SU-DHL-6 (cell line): ENCODE data around the gene KCNIP3.

Experiments used
- EZH2phosphoT487 ChIP-seq: fragments of 200-600 bp; sonication (generic), shearing (Covaris generic); conservative IDR thresholded peaks from 2 replicates; pipeline ENCODE4 v1.6.1; 2018; ENCODE audit warnings: mild to moderate bottlenecking, antibody characterized with exemption, low read length, moderate library complexity, mixed read lengths
- TF ChIP-seq, protein P1 (sequence below): fragments of 200-600 bp; sonication (generic); IDR thresholded peaks from one replicate; pipeline ENCODE4 v1.5.1; 2017; ENCODE audit warnings: antibody characterized with exemption, mild to moderate bottlenecking, low read length, moderate library complexity; ENCODE audit not compliant: insufficient read depth, poor library complexity, severe bottlenecking

DNA sequence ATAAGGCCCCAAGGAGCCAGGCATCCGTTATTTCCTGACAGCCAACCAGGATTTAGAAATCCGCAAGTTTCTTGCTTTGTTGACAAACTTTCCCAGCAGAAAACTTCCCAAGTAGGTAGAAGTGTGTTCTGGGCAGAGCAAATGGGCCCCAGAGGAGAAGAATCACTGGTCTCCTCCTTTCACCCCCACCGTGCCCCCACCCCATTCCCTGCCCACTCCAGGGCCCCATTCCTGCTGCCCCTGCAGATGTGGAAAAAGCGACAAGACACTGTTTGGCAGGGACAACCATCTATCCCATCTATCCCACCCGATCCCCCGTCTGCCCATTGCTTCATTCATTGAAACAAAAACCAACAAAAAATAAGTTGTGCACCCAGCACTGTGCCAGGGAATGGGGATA is 95.2 kb downstream of the KCNIP3 start:
- TF ChIP-seq, protein P1, sequence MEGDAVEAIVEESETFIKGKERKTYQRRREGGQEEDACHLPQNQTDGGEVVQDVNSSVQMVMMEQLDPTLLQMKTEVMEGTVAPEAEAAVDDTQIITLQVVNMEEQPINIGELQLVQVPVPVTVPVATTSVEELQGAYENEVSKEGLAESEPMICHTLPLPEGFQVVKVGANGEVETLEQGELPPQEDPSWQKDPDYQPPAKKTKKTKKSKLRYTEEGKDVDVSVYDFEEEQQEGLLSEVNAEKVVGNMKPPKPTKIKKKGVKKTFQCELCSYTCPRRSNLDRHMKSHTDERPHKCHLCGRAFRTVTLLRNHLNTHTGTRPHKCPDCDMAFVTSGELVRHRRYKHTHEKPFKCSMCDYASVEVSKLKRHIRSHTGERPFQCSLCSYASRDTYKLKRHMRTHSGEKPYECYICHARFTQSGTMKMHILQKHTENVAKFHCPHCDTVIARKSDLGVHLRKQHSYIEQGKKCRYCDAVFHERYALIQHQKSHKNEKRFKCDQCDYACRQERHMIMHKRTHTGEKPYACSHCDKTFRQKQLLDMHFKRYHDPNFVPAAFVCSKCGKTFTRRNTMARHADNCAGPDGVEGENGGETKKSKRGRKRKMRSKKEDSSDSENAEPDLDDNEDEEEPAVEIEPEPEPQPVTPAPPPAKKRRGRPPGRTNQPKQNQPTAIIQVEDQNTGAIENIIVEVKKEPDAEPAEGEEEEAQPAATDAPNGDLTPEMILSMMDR, result no peak
- no peak for TF ChIP-seq EZH2phosphoT487
